ENCODE data around the gene FXR2.

- TF ChIP-seq POLR2A (IDR thresholded peaks at IDR 0.05) (no peak), CTCF (IDR thresholded peaks at IDR 0.05) (no peak)
Measured at GRCh38 chr17:7650509-7651096, 35.9 kb upstream of the FXR2 start, which contains the start of gene ATP1B2.
